Transverse colon (tissue), 4 donors: ENCODE results near the gene PCED1B. TPM values are rescaled to one million over a fixed set of nuclear protein-coding genes. Genes with fewer than 3 reads are reported as not detected.

Source experiments
- DNase-seq: peaks from one replicate; pipeline ENCODE4 v3.0.0-alpha.2; 2019
- H3K27ac ChIP-seq, 4 donors: fragments of 200-600 bp; sonication (generic); 2 replicates each; pipeline ENCODE4 v1.5.1; 2016 to 2018; ENCODE audit warnings: inconsistent platforms in 4 of 4
- H3K27me3 ChIP-seq: fragments of 200-600 bp; sonication (generic); 2 replicates; pipeline ENCODE4 v1.5.1; 2017; ENCODE audit warnings: inconsistent platforms
- H3K36me3 ChIP-seq, 4 donors: fragments of 200-600 bp; sonication (generic); 2 replicates each; pipeline ENCODE4 v1.5.1; 2017 to 2019; ENCODE audit warnings: inconsistent platforms in 4 of 4
- H3K4me1 ChIP-seq, 4 donors: fragments of 200-600 bp; sonication (generic); 2 replicates each; pipeline ENCODE4 v1.5.1; 2017 to 2020; ENCODE audit warnings: inconsistent platforms in 4 of 4
- H3K4me3 ChIP-seq, 4 donors: fragments of 200-600 bp; sonication (generic); 1 replicate in 1 of 4; 2 replicates in 3 of 4; pipeline versions ENCODE4 v1.5.1 to v1.6.1; 2017 to 2019; ENCODE audit warnings: inconsistent platforms in 4 of 4
- H3K9me3 ChIP-seq, 2 donors: fragments of 200-600 bp; sonication (generic); 2 replicates each; pipeline ENCODE4 v1.5.1; 2017 to 2019; ENCODE audit warnings: inconsistent platforms in 2 of 2
- CTCF ChIP-seq, 5 experiments: fragments of 200-600 bp in 3 of 5; fragments of 450-650 bp in 2 of 5; sonication (generic) in 3 of 5; IDR thresholded peaks; 1 replicate in 2 of 5; 2 replicates in 3 of 5; pipeline ENCODE4 v1.5.1; 2016 to 2017; ENCODE audit warnings: antibody characterized with exemption in 5 of 5, inconsistent platforms in 3 of 5, mild to moderate bottlenecking in 2 of 5, moderate library complexity in 1 of 5
- EP300 ChIP-seq: sonication (generic); formaldehyde crosslinking; IDR thresholded peaks from one replicate; pipeline ENCODE4 v1.6.1; 2017; ENCODE audit warnings: antibody characterized with exemption, low read depth
- POLR2A ChIP-seq: fragments of 450-650 bp; IDR thresholded peaks from one replicate; pipeline ENCODE4 v1.6.1; 2016; ENCODE audit warnings: antibody characterized with exemption, mild to moderate bottlenecking, moderate library complexity
- POLR2AphosphoS5 ChIP-seq, 3 donors: sonication (generic); formaldehyde crosslinking; IDR thresholded peaks; one replicate each; pipeline ENCODE4 v1.6.1; 2016; ENCODE audit warnings: antibody characterized with exemption in 3 of 3
- WGBS, 2 donors: methylation state at CpG; one replicate each; pipeline ENCODE4 v1.1.5; 2018; ENCODE audit warnings: low coverage in 1 of 2; 5-methylcytosine and 5-hydroxymethylcytosine counted together
- in situ Hi-C, 4 donors: fragments of 200-750 bp; cut with MboI; loops; one replicate each; pipeline versions ENCODE4 v1.15.0 to v1.15.1; 2017; ENCODE audit warnings: low sequenced_read_pairs in 3 of 4, low pct_ligation_motif_present in 1 of 4, low pct_unique_long_range_greater_than_20kb in 1 of 4
- intact Hi-C: fragments of 100-400 bp; cut with DNase I; formaldehyde crosslinking; loops from one replicate; pipeline ENCODE4 v1.15.1; 2023; ENCODE audit warnings: low total_unique reads
- total RNA-seq, 4 donors: library from RNA; depleted of rRNA; stranded (reverse); fragments of >200 nt; gene quantifications; one replicate each; pipeline ENCODE4 v1.1.0, GENCODE V29; 2016

Gene PCED1B
- total RNA-seq, 4 donors from 2014 or later: 2.7 to 52.0 (median 3.0) TPM; not detected in 1

- Histone ChIP-seq H3K4me3 (no peak overlapping the region), H3K36me3 (no peaks in the 10 kb centered on the region), H3K9me3 (no peaks in the 10 kb centered on the region), H3K27ac (no peak overlapping the region), H3K4me1 (no peaks in the 10 kb centered on the region), H3K27me3 (no peaks in the 10 kb centered on the region)
- TF ChIP-seq POLR2A (no peak), EP300 (no peak), POLR2AphosphoS5 (IDR thresholded peaks at IDR 0.05) (no peak), CTCF (IDR thresholded peaks at IDR 0.05) (no peak)
- in situ Hi-C loops (no loop called here), intact Hi-C loops (no loop called here)
- no peak for DNase-seq
- 87 to 90% methylated on average over 5 of the region's 5 CpGs for WGBS, 2 donors
These were observed 51.6 kb downstream of the PCED1B start for GRCh38 chr12:47131011-47131410.

DNA sequence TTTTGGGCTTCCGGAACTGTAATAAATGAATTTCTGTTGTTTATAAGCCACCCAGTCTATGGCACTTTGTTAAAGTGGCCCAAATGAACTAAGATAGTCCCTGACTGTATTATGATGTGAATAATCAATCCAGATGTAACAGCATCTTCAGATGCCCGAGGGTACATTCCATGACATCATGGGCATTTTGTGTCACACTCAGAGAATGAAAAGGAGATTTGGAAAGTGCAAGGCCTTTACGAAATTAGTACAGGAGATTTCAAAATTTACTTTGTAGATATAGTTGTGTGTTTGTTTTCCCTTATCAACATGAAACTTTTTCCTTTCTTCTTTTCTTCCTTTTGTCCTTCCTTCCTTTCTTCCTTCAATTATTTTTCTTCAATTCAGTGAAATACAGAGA lies 54.6 kb downstream of the PCED1B start:
- TF ChIP-seq POLR2A (no peak), EP300 (no peak), CTCF (IDR thresholded peaks at IDR 0.05) (no peak), POLR2AphosphoS5 (IDR thresholded peaks at IDR 0.05) (no peak)
- intact Hi-C loops (no loop called here), in situ Hi-C loops (no loop called here)
- DNase-seq: no peak
- H3K27ac ChIP-seq: no peak overlapping the region
- H3K36me3 ChIP-seq: no peaks in the 10 kb centered on the region
- H3K4me1 ChIP-seq: no peaks in the 10 kb centered on the region
- H3K4me3 ChIP-seq: no peak overlapping the region
- WGBS, 2 donors: 69 to 87% methylated on average over 2 to 3 of the region's 3 CpGs
- no peaks in the 10 kb centered on the region for H3K27me3 ChIP-seq
- no peaks in the 10 kb centered on the region for H3K9me3 ChIP-seq

DNA sequence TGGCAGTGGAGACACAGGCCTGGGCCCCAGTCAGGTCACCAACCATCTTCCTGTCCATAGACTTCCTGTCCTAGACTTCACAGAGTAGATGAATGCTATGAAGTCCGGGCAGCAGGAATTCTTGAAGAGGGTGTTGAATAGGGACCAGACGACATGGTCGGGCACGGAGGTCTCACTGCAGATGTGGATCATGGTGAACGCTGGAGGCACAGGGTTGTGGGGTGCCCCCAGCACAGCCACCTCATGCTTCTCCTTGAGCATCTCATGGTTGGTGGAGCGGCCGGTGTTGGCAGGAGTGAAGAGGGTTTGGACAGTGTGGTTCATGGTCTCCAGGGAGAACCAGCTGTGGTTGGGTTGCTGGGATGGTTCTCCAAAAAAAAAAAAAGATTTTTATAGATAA lies 56.2 kb downstream of the PCED1B start:
- in situ Hi-C loops (no loop called here), intact Hi-C loops (no loop called here)
- no peaks in the 10 kb centered on the region for H3K4me1 ChIP-seq
- TF ChIP-seq POLR2A: no peak
- TF ChIP-seq CTCF (IDR thresholded peaks at IDR 0.05): no peak
- no peaks in the 10 kb centered on the region for H3K9me3 ChIP-seq
- DNase-seq: no peak
- WGBS, 2 donors: 94% methylated on average over 7 of the region's 7 CpGs; no CpG with 5 or more reads in 1 of the 2 donors
- H3K27ac ChIP-seq: no peak overlapping the region
- no peaks in the 10 kb centered on the region for H3K36me3 ChIP-seq
- no peak overlapping the region for H3K4me3 ChIP-seq
- H3K27me3 ChIP-seq: no peaks in the 10 kb centered on the region

DNA sequence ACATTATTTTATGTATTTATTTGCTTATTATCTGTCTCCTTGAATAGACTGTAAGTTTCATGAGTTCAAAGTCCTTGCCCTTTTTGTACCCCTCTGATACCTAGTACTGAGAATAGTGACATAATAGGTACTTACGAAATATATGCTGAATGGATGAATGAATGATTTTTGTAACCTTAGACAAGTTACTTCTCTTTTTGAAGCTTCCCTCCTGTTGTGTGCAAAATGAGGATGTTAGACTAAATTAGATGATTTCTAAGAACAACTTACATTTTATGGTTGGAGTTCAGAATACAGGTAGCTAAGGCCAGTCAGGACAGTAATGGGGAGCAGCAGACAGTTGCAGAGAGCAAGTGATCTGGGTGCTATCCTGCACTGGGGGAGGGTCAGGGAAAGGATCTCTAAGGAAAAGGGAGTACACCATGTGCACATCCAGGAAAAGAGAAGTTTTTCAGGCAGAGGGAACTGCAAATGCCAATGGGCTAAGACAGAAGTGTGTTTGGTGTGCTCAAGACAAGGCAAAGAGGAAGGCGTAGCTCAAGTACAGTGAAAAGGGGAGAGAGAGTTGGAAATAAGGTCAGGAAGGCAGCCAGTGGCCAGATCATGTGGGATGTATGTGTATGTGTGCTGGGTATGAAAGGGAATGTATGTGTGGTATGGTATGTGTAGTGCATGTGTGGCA lies 59.7 kb downstream of the PCED1B start:
- DNase-seq: no peak
- TF ChIP-seq POLR2AphosphoS5 (IDR thresholded peaks at IDR 0.05): no peak
- no peak for TF ChIP-seq CTCF (IDR thresholded peaks at IDR 0.05)
- no peak for TF ChIP-seq POLR2A
- no peak for TF ChIP-seq EP300
- Histone ChIP-seq H3K9me3 (no peaks in the 10 kb centered on the region), H3K36me3 (no peaks in the 10 kb centered on the region), H3K27ac (no peak overlapping the region), H3K4me3 (no peak overlapping the region), H3K27me3 (no peaks in the 10 kb centered on the region), H3K4me1 (no peaks in the 10 kb centered on the region)
- in situ Hi-C loops (no loop called here), intact Hi-C loops (no loop called here)
- 88 to 91% methylated on average over 2 of the region's 2 CpGs for WGBS, 2 donors
